HG03439 (cell line): ENCODE measurements around the gene BRAF.
"Not testable (repeated sequence)": the region's sequence is repeated elsewhere in the genome, so short reads cannot be mapped to it uniquely, and the experiment has no call there.

ENCODE experiments used
- ATAC-seq: cut with Tn5 transposase; IDR thresholded peaks from one replicate; pipeline ENCODE4 v1.9.1; 2021; ENCODE audit warnings: mild to moderate bottlenecking, moderate library complexity; ENCODE audit not compliant: unreplicated experiment

BRAF gene

DNA sequence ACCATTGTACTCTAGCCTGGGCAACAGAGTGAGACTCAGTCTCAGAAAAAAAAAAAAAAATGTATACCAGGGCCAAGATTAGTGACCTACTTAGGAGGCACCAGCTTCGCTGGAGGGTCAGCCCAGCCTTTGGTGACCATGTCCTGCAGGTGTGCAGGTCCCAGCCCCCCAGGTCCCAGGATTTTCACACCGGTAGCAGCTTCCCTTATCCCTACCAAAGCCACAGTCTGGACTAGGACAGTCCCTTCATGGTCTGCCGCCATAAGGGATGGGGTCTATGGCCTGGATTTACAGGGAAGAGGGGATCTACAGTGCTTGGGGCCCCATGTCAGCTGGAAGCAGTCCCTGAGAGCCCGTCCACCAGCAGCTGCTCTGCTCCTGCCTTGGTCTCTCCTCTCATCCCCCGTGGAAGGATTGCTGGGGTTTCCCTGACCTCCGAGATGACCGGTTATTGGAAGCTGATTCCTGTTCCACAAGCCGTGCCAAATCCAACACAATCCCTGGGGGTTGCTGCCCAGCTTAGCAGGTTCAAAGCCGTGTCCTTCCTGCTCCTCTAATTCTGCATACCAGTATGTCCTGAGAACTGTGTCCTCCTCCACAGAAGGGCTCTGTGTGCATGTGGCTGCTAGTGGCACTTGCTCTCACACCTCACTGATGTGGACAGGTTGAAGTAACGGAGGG, 239.2 kb downstream of the BRAF start:
- no peak for ATAC-seq

- ATAC-seq = no peak
Observed at GRCh38 chr7:140684066-140684950, 240.4 kb downstream of the BRAF start.

- ATAC-seq = no peak
Observed at GRCh38 chr7:140683657-140684056, 241.1 kb downstream of the BRAF start.

DNA sequence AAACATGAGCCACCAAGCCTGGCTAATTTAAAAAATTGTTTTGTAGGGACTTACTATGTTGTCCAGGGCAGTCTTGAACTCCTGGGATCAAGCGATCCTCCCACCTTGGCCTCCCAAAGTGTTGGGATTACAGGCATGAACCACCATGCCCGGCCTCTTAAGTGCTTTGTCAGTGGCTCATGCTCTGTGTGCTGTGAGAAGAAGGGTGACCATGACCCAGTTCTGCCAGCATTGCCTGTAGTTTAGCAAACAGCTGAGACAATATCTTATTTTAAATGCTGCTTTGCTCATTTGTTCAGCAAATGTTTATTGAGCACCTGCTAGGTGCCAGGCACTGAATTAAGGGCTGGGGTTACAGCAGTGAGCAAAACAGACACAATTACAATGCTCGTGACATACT, 243.0 kb downstream of the BRAF start:
- ATAC-seq = no peak

GRCh38 chr7:140680886-140681285, 243.8 kb downstream of the BRAF start:
- no peak for ATAC-seq

DNA sequence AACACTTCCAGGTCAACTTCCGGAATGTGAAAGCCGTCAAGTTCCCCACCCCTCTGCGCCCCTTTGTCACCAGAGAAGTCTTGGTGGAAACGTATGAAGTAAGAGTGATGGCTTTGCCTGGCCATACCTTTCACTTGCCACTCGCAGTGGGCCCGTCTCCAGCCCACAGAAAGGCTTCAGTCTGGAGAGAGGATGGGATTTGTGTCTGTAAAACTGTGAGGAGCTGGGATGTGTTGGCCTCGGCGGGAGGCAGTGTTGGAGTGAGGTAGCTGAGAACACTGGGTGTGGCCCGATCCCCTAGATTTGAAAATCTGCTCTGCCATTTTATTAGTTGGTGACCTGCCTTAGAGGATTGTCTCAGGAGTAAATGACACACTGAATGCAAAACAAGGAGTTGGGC, 245.5 kb downstream of the BRAF start:
- ATAC-seq = no peak

GRCh38 chr7:140678816-140679130, 246.0 kb downstream of the BRAF start:
- no peak for ATAC-seq

- no peak for ATAC-seq
Observed at GRCh38 chr7:140678081-140678815, 246.5 kb downstream of the BRAF start.

GRCh38 chr7:140677496-140677895, 247.2 kb downstream of the BRAF start:
- ATAC-seq = no peak

DNA sequence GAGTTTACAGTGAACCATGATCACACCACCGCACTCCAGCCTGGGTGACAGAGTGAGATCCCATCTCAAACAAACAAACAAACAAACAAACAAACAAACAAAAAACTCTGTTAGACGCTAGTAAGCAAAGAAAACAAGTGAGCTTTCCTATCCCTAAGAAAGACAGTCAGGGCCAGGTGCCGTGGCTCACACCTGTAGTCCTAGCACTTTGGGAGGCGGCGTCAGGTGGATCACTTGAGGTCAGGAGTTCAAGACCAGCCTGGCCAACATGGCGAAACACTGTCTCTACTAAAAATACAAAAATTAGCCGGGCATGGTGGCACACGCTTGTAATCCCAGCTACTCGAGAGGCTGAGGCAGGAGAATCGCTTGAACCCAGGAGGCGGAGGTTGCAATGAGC, 247.8 kb downstream of the BRAF start:
- ATAC-seq = not testable (repeated sequence)

GRCh38 chr7:140676306-140676705, 248.4 kb downstream of the BRAF start:
- ATAC-seq = no peak

GRCh38 chr7:140675726-140676125, 249.0 kb downstream of the BRAF start:
- ATAC-seq = no peak

DNA sequence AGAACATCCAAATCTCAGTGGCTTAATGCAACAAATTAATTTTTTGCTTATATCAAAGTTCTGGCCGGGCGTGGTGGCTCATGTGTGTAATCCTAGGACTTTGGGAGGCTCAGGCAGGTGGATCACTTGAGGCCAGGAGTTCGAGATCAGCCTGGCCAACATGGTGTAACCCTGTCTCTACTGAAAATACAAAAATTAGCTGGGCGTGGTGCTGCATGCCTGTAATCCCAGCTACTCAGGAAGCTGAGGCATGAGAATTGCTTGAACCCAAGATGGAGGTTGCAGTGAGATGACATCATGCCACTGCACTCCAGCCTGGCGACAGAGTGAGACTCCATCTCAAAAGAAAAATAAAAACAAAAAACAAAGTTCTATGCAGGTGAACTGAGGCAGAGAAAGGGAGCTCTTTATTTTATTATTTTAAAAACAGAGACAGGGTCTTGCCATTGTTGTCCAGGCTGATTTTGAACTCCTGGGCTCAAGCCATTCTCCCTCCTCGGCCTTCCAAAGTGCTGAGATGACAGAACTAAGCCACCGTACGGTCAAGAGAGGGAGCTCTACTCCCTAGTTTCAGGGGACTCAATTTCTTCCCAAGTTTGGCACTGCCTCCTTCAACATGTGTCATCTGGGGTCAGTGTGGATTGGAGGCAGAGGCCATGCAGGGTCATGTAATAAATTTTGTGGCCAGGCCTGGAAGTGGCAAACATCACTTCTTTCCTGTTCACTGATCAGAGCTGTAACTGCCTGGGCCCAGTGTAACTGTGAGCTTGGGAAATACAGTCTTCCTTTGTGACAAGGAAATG, 249.6 kb downstream of the BRAF start:
- ATAC-seq = no peak

- no peak for ATAC-seq
Observed at GRCh38 chr7:140674356-140674800, 250.4 kb downstream of the BRAF start.

- no peak for ATAC-seq
Observed at GRCh38 chr7:140673774-140674155, 251.0 kb downstream of the BRAF start.

DNA sequence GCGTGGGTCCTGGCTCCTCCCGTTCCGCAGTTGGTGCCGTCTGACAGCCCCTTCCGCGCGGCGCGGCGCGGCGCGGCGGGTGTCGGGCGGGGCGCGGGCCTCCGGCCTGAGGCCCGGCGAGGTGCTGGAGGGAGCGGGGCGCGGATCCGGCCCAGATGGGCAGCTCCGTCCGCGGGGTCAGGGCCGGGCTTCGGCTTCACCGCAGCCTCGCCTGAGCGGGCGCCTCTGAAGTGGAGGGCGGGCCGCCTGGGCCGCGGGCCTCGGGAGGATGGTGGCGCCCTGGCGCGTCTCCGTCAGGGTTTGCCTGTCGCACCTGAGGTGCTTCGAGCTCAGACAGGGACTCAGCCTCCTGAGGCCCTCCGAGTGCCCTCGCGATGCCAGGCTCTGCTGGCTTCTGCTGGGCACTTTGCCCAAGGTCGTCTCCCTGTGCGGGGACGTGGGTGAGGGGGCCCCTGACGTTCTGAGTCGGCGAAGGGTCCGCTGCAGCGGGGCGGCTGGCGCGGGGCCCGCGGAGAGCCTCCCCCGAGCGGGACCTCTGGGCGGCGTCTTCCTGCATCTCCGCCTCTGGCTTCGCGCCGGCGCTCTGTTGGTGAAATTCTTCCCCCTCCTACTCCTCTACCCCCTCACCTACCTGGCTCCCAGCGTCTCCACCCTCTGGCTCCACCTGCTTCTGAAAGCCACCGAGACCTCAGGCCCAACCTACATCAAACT, 251.5 kb downstream of the BRAF start:
- ATAC-seq = peak; percentile 53

DNA sequence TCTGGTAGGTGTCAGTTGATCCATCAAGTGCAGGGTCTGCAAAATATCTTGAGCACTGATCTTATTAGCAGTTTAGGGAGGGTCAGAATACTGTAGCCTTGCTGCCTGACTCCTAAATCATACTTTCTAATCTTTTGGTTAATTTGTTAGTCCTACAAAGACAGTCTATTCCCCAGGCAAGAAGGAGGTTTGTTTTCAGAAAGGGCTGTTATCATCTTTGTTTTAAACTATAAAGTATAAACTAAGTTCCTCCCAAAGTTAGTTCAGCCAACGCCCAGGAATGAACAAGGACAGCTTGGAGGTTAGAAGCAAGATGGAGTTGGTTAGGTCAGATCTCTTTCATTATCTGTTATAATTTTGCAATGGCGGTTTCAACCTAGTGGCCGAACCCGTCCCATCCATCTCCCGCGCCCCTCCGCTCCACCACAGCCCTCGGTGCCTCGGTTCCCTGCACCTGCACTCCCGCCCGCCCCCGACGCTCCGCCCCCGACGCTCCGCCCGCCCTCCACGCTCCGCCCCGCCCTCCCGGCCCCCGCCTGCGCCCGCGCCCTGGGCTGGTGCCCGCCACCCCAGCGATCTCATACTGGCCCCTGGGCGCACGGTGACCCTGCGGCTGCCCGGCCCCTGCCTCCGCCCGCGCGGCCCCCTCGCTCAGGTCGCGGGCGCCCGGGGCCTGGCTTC, 252.2 kb downstream of the BRAF start, which contains the start of gene ADCK2:
Gene ADCK2, plus strand, starts transcription at position 564 of the 681 bp plus-strand sequence. CDS start 386 bp downstream, outside the sequence.
- peak; percentile 63 for ATAC-seq

- no peak for ATAC-seq
Observed at GRCh38 chr7:140671966-140672365, 252.8 kb downstream of the BRAF start.

- ATAC-seq = no peak
Observed at GRCh38 chr7:140670343-140670935, 254.3 kb downstream of the BRAF start.
